ENCODE measurements around the gene GAB2. TPM values are rescaled to one million over a fixed set of nuclear protein-coding genes. Genes with fewer than 3 reads are reported as not detected.

The GAB2 gene
- total and polyA plus RNA-seq, 2 donors (not counting 1 experiment from before 2014, with no cell fraction given): 5.8 to 85.9 TPM

DNA sequence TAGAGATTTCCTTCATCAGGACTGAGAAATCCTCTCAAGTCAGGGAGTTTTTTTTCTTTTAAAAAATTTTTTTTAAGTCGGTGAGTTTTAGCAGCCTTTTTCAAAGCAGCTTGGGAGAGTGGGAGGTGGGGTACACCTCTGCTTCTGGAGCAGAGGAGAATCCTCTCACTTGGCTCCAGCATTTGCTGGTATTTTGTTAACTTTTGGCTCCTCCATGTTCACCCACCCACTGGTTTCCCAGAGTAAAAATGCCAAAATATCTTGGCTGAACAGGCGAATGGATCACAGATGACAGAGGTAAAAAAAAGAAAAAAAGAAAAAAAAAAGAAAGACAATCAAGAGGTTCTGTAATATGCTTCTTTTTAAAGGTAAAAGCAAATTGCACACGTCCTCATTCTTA, 68.0 kb downstream of the GAB2 start:
- peak overlapping the region; percentile 56 for H3K27ac Mint-ChIP-seq
- H3K9ac ChIP-seq (ENCODE audit: low read length): peak overlapping the region; percentile 64
- peak overlapping the region; percentile 36 to 82 for H3K27ac ChIP-seq (ENCODE audit: low read length in 2 of 2)
- peak overlapping the region; percentile 70 for H3K4me2 ChIP-seq (replicated peaks; ENCODE audit: low read depth, low read length, poor library complexity, severe bottlenecking)
- H3K27me3 ChIP-seq (replicated peaks in 1 of 4; ENCODE audit: control extremely low read depth in 1 of 4, control insufficient read depth in 3 of 4, insufficient read depth in 4 of 4, low read length in 3 of 4): no peaks in the 10 kb centered on the region
- TF ChIP-seq EZH2 (IDR thresholded peaks at IDR 0.05; ENCODE audit: borderline replicate concordance, insufficient read depth, low read depth, low read length, poor library complexity, severe bottlenecking): no peak
- TF ChIP-seq, protein P1, sequence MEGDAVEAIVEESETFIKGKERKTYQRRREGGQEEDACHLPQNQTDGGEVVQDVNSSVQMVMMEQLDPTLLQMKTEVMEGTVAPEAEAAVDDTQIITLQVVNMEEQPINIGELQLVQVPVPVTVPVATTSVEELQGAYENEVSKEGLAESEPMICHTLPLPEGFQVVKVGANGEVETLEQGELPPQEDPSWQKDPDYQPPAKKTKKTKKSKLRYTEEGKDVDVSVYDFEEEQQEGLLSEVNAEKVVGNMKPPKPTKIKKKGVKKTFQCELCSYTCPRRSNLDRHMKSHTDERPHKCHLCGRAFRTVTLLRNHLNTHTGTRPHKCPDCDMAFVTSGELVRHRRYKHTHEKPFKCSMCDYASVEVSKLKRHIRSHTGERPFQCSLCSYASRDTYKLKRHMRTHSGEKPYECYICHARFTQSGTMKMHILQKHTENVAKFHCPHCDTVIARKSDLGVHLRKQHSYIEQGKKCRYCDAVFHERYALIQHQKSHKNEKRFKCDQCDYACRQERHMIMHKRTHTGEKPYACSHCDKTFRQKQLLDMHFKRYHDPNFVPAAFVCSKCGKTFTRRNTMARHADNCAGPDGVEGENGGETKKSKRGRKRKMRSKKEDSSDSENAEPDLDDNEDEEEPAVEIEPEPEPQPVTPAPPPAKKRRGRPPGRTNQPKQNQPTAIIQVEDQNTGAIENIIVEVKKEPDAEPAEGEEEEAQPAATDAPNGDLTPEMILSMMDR (IDR thresholded peaks at IDR 0.05): no peak
- no peaks in the 10 kb centered on the region for H3K27me3 Mint-ChIP-seq
- H3K9me3 Mint-ChIP-seq (ENCODE audit: insufficient read depth): no peaks in the 10 kb centered on the region
- peaks cover 29% of the 10 kb centered on the region in 2 donors for H3K4me1 ChIP-seq (ENCODE audit: control insufficient read depth in 2 of 2, insufficient read depth in 2 of 2, low read length in 2 of 2)
- peaks cover 55% of the 10 kb centered on the region for H3K4me1 Mint-ChIP-seq
- H3K4me3 ChIP-seq (ENCODE audit: control extremely low read depth in 1 of 5, extremely low read depth in 1 of 5, insufficient read depth in 1 of 5, low read depth in 2 of 5, low read length in 4 of 5): peak overlapping the region in 1 of 5 experiments; percentile 62
- H3K4me3 Mint-ChIP-seq: peak overlapping the region; percentile 19
- peaks cover 47% of the 10 kb centered on the region for H3K79me2 ChIP-seq (ENCODE audit: control insufficient read depth, insufficient read depth, low read length)
- intact Hi-C loops (cut with micrococcal nuclease): no loop called here
- DNase-seq (no peak), ATAC-seq (ENCODE audit: low read depth) (no peak)
- no peaks in the 10 kb centered on the region for H3K36me3 ChIP-seq (replicated peaks in 1 of 2; ENCODE audit: control extremely low read depth in 1 of 2, control insufficient read depth in 1 of 2, extremely low read depth in 1 of 2, insufficient read depth in 2 of 2, low read length in 1 of 2)
- H3K9me3 ChIP-seq (ENCODE audit: control extremely low read depth in 1 of 3, control insufficient read depth in 2 of 3, insufficient read depth in 1 of 3, low read length in 2 of 3): no peaks in the 10 kb centered on the region
- peak overlapping the region; percentile 70 for H2AFZ ChIP-seq (ENCODE audit: insufficient read depth, low read depth, low read length, poor library complexity, severe bottlenecking)
- ChIA-PET CTCF (interaction anchor here (1.4 kb wide), 1 partner anchor 64 kb away, joined by 3 read pairs; no protein-coding TSS in a partner anchor), POLR2A (no interaction called here)
- no peaks in the 10 kb centered on the region for H4K20me1 ChIP-seq (ENCODE audit: control insufficient read depth, insufficient read depth, low read length, poor library complexity, severe bottlenecking)
- WGBS (ENCODE audit: insufficient coverage): no CpG with 5 or more reads among the region's 3 CpGs

DNA sequence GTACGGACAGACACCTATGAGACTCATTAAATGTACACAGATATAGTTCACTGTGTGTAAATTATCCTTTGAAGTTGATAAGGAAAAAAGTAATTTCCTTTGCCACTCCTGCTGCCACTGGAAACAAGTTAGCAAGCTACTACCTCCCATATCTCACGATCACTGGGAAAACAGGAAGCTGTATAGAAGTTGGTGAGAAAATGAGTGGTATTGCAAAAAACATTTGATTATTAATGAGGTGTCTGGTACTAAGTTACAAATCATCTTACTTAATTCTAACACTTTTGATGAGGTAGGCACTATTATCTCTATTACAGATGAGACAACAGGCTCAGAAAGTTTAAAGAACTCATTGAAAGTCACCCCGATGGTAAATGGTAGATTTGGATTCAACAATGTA, 68.5 kb downstream of the GAB2 start:
- ChIA-PET CTCF (no interaction called here), POLR2A (no interaction called here)
- H3K9me3 Mint-ChIP-seq (ENCODE audit: insufficient read depth): no peaks in the 10 kb centered on the region
- no peak overlapping the region for H3K9ac ChIP-seq (ENCODE audit: low read length)
- H3K4me3 Mint-ChIP-seq: no peak overlapping the region
- no peaks in the 10 kb centered on the region for H3K27me3 Mint-ChIP-seq
- no CpG with 5 or more reads among the region's 3 CpGs for WGBS (ENCODE audit: insufficient coverage)
- H3K79me2 ChIP-seq (ENCODE audit: control insufficient read depth, insufficient read depth, low read length): peaks cover 52% of the 10 kb centered on the region
- no peak for ATAC-seq (ENCODE audit: low read depth)
- H3K36me3 ChIP-seq (replicated peaks in 1 of 2; ENCODE audit: control extremely low read depth in 1 of 2, control insufficient read depth in 1 of 2, extremely low read depth in 1 of 2, insufficient read depth in 2 of 2, low read length in 1 of 2): no peaks in the 10 kb centered on the region
- H3K4me3 ChIP-seq (ENCODE audit: control extremely low read depth in 1 of 5, extremely low read depth in 1 of 5, insufficient read depth in 1 of 5, low read depth in 2 of 5, low read length in 4 of 5): no peak overlapping the region
- intact Hi-C loops (cut with micrococcal nuclease): no loop called here
- H3K4me1 ChIP-seq (ENCODE audit: control insufficient read depth in 2 of 2, insufficient read depth in 2 of 2, low read length in 2 of 2): peaks cover 26 to 29% of the 10 kb centered on the region in 2 donors
- peak overlapping the region; percentile 70 for H3K4me2 ChIP-seq (replicated peaks; ENCODE audit: low read depth, low read length, poor library complexity, severe bottlenecking)
- H4K20me1 ChIP-seq (ENCODE audit: control insufficient read depth, insufficient read depth, low read length, poor library complexity, severe bottlenecking): no peaks in the 10 kb centered on the region
- H3K9me3 ChIP-seq (ENCODE audit: control extremely low read depth in 1 of 3, control insufficient read depth in 2 of 3, insufficient read depth in 1 of 3, low read length in 2 of 3): no peaks in the 10 kb centered on the region
- peak overlapping the region; percentile 56 for H3K27ac Mint-ChIP-seq
- H3K27ac ChIP-seq (ENCODE audit: low read length in 2 of 2): no peak overlapping the region
- no peak for DNase-seq
- H2AFZ ChIP-seq (ENCODE audit: insufficient read depth, low read depth, low read length, poor library complexity, severe bottlenecking): no peak overlapping the region
- TF ChIP-seq, protein P1 (IDR thresholded peaks at IDR 0.05): no peak
- no peak for TF ChIP-seq EZH2 (IDR thresholded peaks at IDR 0.05; ENCODE audit: borderline replicate concordance, insufficient read depth, low read depth, low read length, poor library complexity, severe bottlenecking)
- H3K4me1 Mint-ChIP-seq: peaks cover 52% of the 10 kb centered on the region
- no peaks in the 10 kb centered on the region for H3K27me3 ChIP-seq (replicated peaks in 1 of 4; ENCODE audit: control extremely low read depth in 1 of 4, control insufficient read depth in 3 of 4, insufficient read depth in 4 of 4, low read length in 3 of 4)
